HG02870 (cell line): ENCODE measurements around the gene KAZN.

ENCODE experiments used
- ATAC-seq: cut with Tn5 transposase; IDR thresholded peaks from one replicate; pipeline ENCODE4 v1.9.1; 2021; ENCODE audit warnings: mild to moderate bottlenecking, moderate library complexity; ENCODE audit not compliant: unreplicated experiment

KAZN gene

GRCh38 chr1:14639291-14640050 lies 41.0 kb downstream of the KAZN start:
- no peak for ATAC-seq

- ATAC-seq: no peak
Observed at GRCh38 chr1:14642712-14643111, 44.2 kb downstream of the KAZN start.

- ATAC-seq: no peak
Observed at GRCh38 chr1:14646973-14647372, 48.5 kb downstream of the KAZN start.

GRCh38 chr1:14647777-14648176 lies 49.3 kb downstream of the KAZN start:
- no peak for ATAC-seq

- no peak for ATAC-seq
Observed at GRCh38 chr1:14648391-14648790, 49.9 kb downstream of the KAZN start.

GRCh38 chr1:14648896-14649855 lies 50.7 kb downstream of the KAZN start:
- no peak for ATAC-seq

GRCh38 chr1:14649976-14650375 lies 51.5 kb downstream of the KAZN start:
- no peak for ATAC-seq

- no peak for ATAC-seq
Observed at GRCh38 chr1:14650951-14651350, 52.5 kb downstream of the KAZN start.

- ATAC-seq: no peak
Observed at GRCh38 chr1:14652840-14653239, 54.4 kb downstream of the KAZN start.

- ATAC-seq: no peak
Observed at GRCh38 chr1:14653461-14653960, 55.0 kb downstream of the KAZN start.

- ATAC-seq: no peak
Observed at GRCh38 chr1:14654554-14654953, 56.1 kb downstream of the KAZN start.

GRCh38 chr1:14655385-14655784 lies 56.9 kb downstream of the KAZN start:
- no peak for ATAC-seq

- no peak for ATAC-seq
Observed at GRCh38 chr1:14656384-14656937, 58.0 kb downstream of the KAZN start.

- ATAC-seq: no peak
Observed at GRCh38 chr1:14658642-14659041, 60.2 kb downstream of the KAZN start.

- ATAC-seq: no peak
Observed at GRCh38 chr1:14659913-14660312, 61.4 kb downstream of the KAZN start.

GRCh38 chr1:14660801-14661200 lies 62.3 kb downstream of the KAZN start:
- no peak for ATAC-seq

- no peak for ATAC-seq
Observed at GRCh38 chr1:14661222-14661621, 62.7 kb downstream of the KAZN start.

GRCh38 chr1:14662116-14662515 lies 63.6 kb downstream of the KAZN start:
- ATAC-seq: no peak

- no peak for ATAC-seq
Observed at GRCh38 chr1:14663773-14664172, 65.3 kb downstream of the KAZN start.

GRCh38 chr1:14666373-14666772 lies 67.9 kb downstream of the KAZN start:
- no peak for ATAC-seq

GRCh38 chr1:14666962-14667650 lies 68.6 kb downstream of the KAZN start:
- no peak for ATAC-seq
